Natural killer cell treated with Interleukin-12 subunit alpha and Interleukin-12 subunit beta and Interleukin-15 and Interleukin-18, amount 100 ng/mL, for 72 hours (primary cell): ENCODE data around the gene LRRC8B. TPM values are rescaled to one million over a fixed set of nuclear protein-coding genes. Genes with fewer than 3 reads are reported as not detected.
"Not testable (repeated sequence)": the region's sequence is repeated elsewhere in the genome, so short reads cannot be mapped to it uniquely, and the experiment has no call there.

Source experiments
- ATAC-seq, 2 donors: fragments of 150-1000 bp; cut with Tn5 transposase in 1 of 2; sonication (Bioruptor Pico), chemical (Tn5 transposase) in 1 of 2; 2 replicates each; pipeline ENCODE4 v1.10.0; 2021
- DNase-seq: peaks from one replicate; pipeline ENCODE4 v3.0.0; 2022; ENCODE audit warnings: low spot score
- H3K27ac Mint-ChIP-seq, 2 donors: 1 replicate in 1 of 2; 2 replicates in 1 of 2; pipeline ENCODE4 v1.8.0; 2022; ENCODE audit warnings: mixed read lengths in 2 of 2, mild to moderate bottlenecking in 1 of 2, moderate library complexity in 1 of 2
- H3K27me3 Mint-ChIP-seq, 2 donors: 1 replicate in 1 of 2; 2 replicates in 1 of 2; pipeline ENCODE4 v1.8.0; 2022; ENCODE audit warnings: mixed read lengths in 2 of 2
- H3K36me3 Mint-ChIP-seq: one replicate; pipeline ENCODE4 v1.8.0; 2022; ENCODE audit warnings: mixed read lengths
- H3K4me1 Mint-ChIP-seq, 2 donors: 1 replicate in 1 of 2; 2 replicates in 1 of 2; pipeline ENCODE4 v1.8.0; 2022; ENCODE audit warnings: low read depth in 2 of 2, mixed read lengths in 2 of 2, mild to moderate bottlenecking in 1 of 2
- H3K4me3 Mint-ChIP-seq: one replicate; pipeline ENCODE4 v1.8.0; 2022; ENCODE audit warnings: mixed read lengths
- H3K9me3 Mint-ChIP-seq: 2 replicates; pipeline ENCODE4 v1.8.0; 2022; ENCODE audit warnings: mixed read lengths
- total RNA-seq, 2 donors: library from RNA; stranded (reverse); gene quantifications; one replicate each; pipeline ENCODE4 v1.2.3, GENCODE V29; 2022

Gene LRRC8B
- total RNA-seq, 2 donors from 2014 or later, result 11.1 to 15.3 TPM

GRCh38 chr1:89531480-89532139 is 7.0 kb downstream of the LRRC8B start:
- no peaks in the 10 kb centered on the region for H3K9me3 Mint-ChIP-seq
- DNase-seq (no peak), ATAC-seq (no peak)
- no peaks in the 10 kb centered on the region for H3K36me3 Mint-ChIP-seq
- H3K4me3 Mint-ChIP-seq, result no peak overlapping the region
- no peak overlapping the region for H3K27ac Mint-ChIP-seq
- peaks cover 10 to 13% of the 10 kb centered on the region in 2 donors for H3K4me1 Mint-ChIP-seq
- H3K27me3 Mint-ChIP-seq, result no peaks in the 10 kb centered on the region

- ATAC-seq, result no peak
- no peak overlapping the region for H3K4me3 Mint-ChIP-seq
Measured at GRCh38 chr1:89532228-89532627, 7.6 kb downstream of the LRRC8B start.

GRCh38 chr1:89532866-89533265 is 8.2 kb downstream of the LRRC8B start:
- no peaks in the 10 kb centered on the region for H3K9me3 Mint-ChIP-seq
- ATAC-seq, result no peak
- H3K27me3 Mint-ChIP-seq, result no peaks in the 10 kb centered on the region
- H3K4me1 Mint-ChIP-seq, result peaks cover 10 to 17% of the 10 kb centered on the region in 2 donors
- H3K4me3 Mint-ChIP-seq, result no peak overlapping the region
- peak overlapping the region in 1 of 2 donors; percentile 11 for H3K27ac Mint-ChIP-seq
- no peaks in the 10 kb centered on the region for H3K36me3 Mint-ChIP-seq
- DNase-seq, result no peak

More at GRCh38 chr1:89532228-89532627, 7.6 kb downstream of the LRRC8B start:
- no peaks in the 10 kb centered on the region for H3K27me3 Mint-ChIP-seq
- H3K27ac Mint-ChIP-seq, result no peak overlapping the region
- no peaks in the 10 kb centered on the region for H3K9me3 Mint-ChIP-seq
- DNase-seq, result no peak
- H3K4me1 Mint-ChIP-seq, result peaks cover 10 to 16% of the 10 kb centered on the region in 2 donors
- H3K36me3 Mint-ChIP-seq, result no peaks in the 10 kb centered on the region

GRCh38 chr1:89535537-89535936 is 10.9 kb downstream of the LRRC8B start:
- ATAC-seq (no peak), DNase-seq (no peak)
- Mint-ChIP-seq H3K4me3 (no peak overlapping the region), H3K27me3 (no peaks in the 10 kb centered on the region), H3K4me1 (peaks cover 13 to 22% of the 10 kb centered on the region in 2 donors), H3K27ac (peak overlapping the region in 1 of 2 donors; percentile 17), H3K9me3 (no peaks in the 10 kb centered on the region), H3K36me3 (no peaks in the 10 kb centered on the region)

- no peaks in the 10 kb centered on the region for H3K27me3 Mint-ChIP-seq
- ATAC-seq, result peak; percentile 59 to 76
Measured at GRCh38 chr1:89536555-89537341, 12.1 kb downstream of the LRRC8B start.

GRCh38 chr1:89538361-89538760 is 13.7 kb downstream of the LRRC8B start:
- H3K9me3 Mint-ChIP-seq, result no peaks in the 10 kb centered on the region
- DNase-seq (no peak), ATAC-seq (no peak)
- H3K36me3 Mint-ChIP-seq, result no peaks in the 10 kb centered on the region
- peaks cover 14 to 15% of the 10 kb centered on the region in 2 donors for H3K4me1 Mint-ChIP-seq
- H3K27ac Mint-ChIP-seq, result peak overlapping the region in 1 of 2 donors; percentile 69
- no peak overlapping the region for H3K4me3 Mint-ChIP-seq
- H3K27me3 Mint-ChIP-seq, result no peaks in the 10 kb centered on the region

More at GRCh38 chr1:89536555-89537341, 12.1 kb downstream of the LRRC8B start:
- Mint-ChIP-seq H3K9me3 (no peaks in the 10 kb centered on the region), H3K27ac (peak overlapping the region in 1 of 2 donors; percentile 52), H3K4me1 (peaks cover 19 to 22% of the 10 kb centered on the region in 2 donors), H3K36me3 (no peaks in the 10 kb centered on the region), H3K4me3 (no peak overlapping the region)
- DNase-seq, result no peak

- H3K27me3 Mint-ChIP-seq, result no peaks in the 10 kb centered on the region
- H3K9me3 Mint-ChIP-seq, result no peaks in the 10 kb centered on the region
- peak overlapping the region in 1 of 2 donors; percentile 47 for H3K27ac Mint-ChIP-seq
- no peaks in the 10 kb centered on the region for H3K36me3 Mint-ChIP-seq
- no peak overlapping the region for H3K4me3 Mint-ChIP-seq
- no peak for DNase-seq
- no peak for ATAC-seq
- peaks cover 14% of the 10 kb centered on the region in 2 donors for H3K4me1 Mint-ChIP-seq
Measured at GRCh38 chr1:89539128-89539527, 14.5 kb downstream of the LRRC8B start.

GRCh38 chr1:89540406-89540970 is 15.9 kb downstream of the LRRC8B start:
- Mint-ChIP-seq H3K27me3 (no peaks in the 10 kb centered on the region), H3K27ac (peak overlapping the region in 1 of 2 donors; percentile 6), H3K4me1 (peaks cover 14 to 24% of the 10 kb centered on the region in 2 donors), H3K36me3 (no peaks in the 10 kb centered on the region), H3K9me3 (no peaks in the 10 kb centered on the region), H3K4me3 (no peak overlapping the region)
- ATAC-seq, result no peak
- no peak for DNase-seq

GRCh38 chr1:89542345-89542744 is 17.7 kb downstream of the LRRC8B start:
- H3K4me3 Mint-ChIP-seq, result no peak overlapping the region
- peaks cover 16 to 31% of the 10 kb centered on the region in 2 donors for H3K4me1 Mint-ChIP-seq
- H3K9me3 Mint-ChIP-seq, result no peaks in the 10 kb centered on the region
- ATAC-seq (no peak), DNase-seq (no peak)
- no peaks in the 10 kb centered on the region for H3K36me3 Mint-ChIP-seq
- H3K27me3 Mint-ChIP-seq, result no peaks in the 10 kb centered on the region
- H3K27ac Mint-ChIP-seq, result no peak overlapping the region

- H3K4me3 Mint-ChIP-seq, H3K36me3 Mint-ChIP-seq, H3K27ac Mint-ChIP-seq: not testable (repeated sequence)
Measured at GRCh38 chr1:89543632-89544031, 19.0 kb downstream of the LRRC8B start.

GRCh38 chr1:89545264-89546038 is 20.8 kb downstream of the LRRC8B start:
- peaks cover 11 to 29% of the 10 kb centered on the region in 2 donors for H3K4me1 Mint-ChIP-seq
- ATAC-seq (peak in 1 of 2 donors; percentile 38), DNase-seq (no peak)
- H3K27ac Mint-ChIP-seq, result peak overlapping the region in 1 of 2 donors; percentile 18
- H3K4me3 Mint-ChIP-seq, result no peak overlapping the region
- no peaks in the 10 kb centered on the region for H3K27me3 Mint-ChIP-seq
- H3K36me3 Mint-ChIP-seq, result no peaks in the 10 kb centered on the region
- no peaks in the 10 kb centered on the region for H3K9me3 Mint-ChIP-seq

More at GRCh38 chr1:89543632-89544031, 19.0 kb downstream of the LRRC8B start:
- not testable (repeated sequence) for H3K9me3 Mint-ChIP-seq, H3K27me3 Mint-ChIP-seq, ATAC-seq, DNase-seq
- peaks cover 11 to 31% of the 10 kb centered on the region in 2 donors for H3K4me1 Mint-ChIP-seq

GRCh38 chr1:89546082-89546889 is 21.7 kb downstream of the LRRC8B start:
- Mint-ChIP-seq H3K4me1 (peaks cover 16 to 22% of the 10 kb centered on the region in 2 donors), H3K27ac (peak overlapping the region in 1 of 2 donors; percentile 0), H3K27me3 (no peaks in the 10 kb centered on the region), H3K4me3 (no peak overlapping the region), H3K36me3 (no peaks in the 10 kb centered on the region), H3K9me3 (no peaks in the 10 kb centered on the region)
- no peak for ATAC-seq
- no peak for DNase-seq
